GM23248 (cell line): ENCODE data around the gene FOLR1.

Experiments used
- EZH2 ChIP-seq: fragments of 200-600 bp; sonication (generic); IDR thresholded peaks from 2 replicates; pipeline ENCODE4 v1.6.1; 2018; ENCODE audit warnings: antibody characterized with exemption, mild to moderate bottlenecking; ENCODE audit not compliant: insufficient read depth, poor library complexity, severe bottlenecking
- EZH2phosphoT487 ChIP-seq: fragments of 200-600 bp; sonication (generic); IDR thresholded peaks from 2 replicates; pipeline ENCODE4 v1.6.1; 2018; ENCODE audit warnings: antibody characterized with exemption, moderate library complexity, mild to moderate bottlenecking, low read depth; ENCODE audit not compliant: insufficient read depth

- no peak for TF ChIP-seq EZH2phosphoT487
- no peak for TF ChIP-seq EZH2
Measured at GRCh38 chr11:72226701-72227100, 34.8 kb downstream of the FOLR1 start.
